ENCODE data around the gene SPEM1. TPM values are rescaled to one million over a fixed set of nuclear protein-coding genes. Genes with fewer than 3 reads are reported as not detected.

Gene SPEM1
- total RNA-seq, 2 experiments from 2014 or later: not detected

GRCh38 chr17:7439462-7440112, 19.5 kb downstream of the SPEM1 start, which contains the start of gene FGF11:
Gene FGF11 (plus strand): TSS chr17:7439512. CDS start chr17:7439621, 109 bp downstream.
- ChIA-PET POLR2A (interaction anchor here (0.8 to 14.4 kb wide), 5 partner anchors 16 to 122 kb away, joined by 3 to 232 read pairs (median 5); partner anchors contain the start of genes ACAP1, POLR2A, SLC35G6 and ZBTB4), CTCF (interaction anchor here (0.7 to 3.7 kb wide), 3 partner anchors 72 to 395 kb away, joined by 3 to 18 read pairs (median 3); no protein-coding TSS in a partner anchor)
- Mint-ChIP-seq H3K4me3 (peak within 1 kb of the TSS; percentile 74), H3K27ac (no peak within 1 kb of the TSS), H3K36me3 (ENCODE audit: low read depth) (peaks cover 20% of the 10 kb centered on the region), H3K9me3 (no peaks in the 10 kb centered on the region), H3K4me1 (peaks cover 45% of the 10 kb centered on the region), H3K27me3 (peaks cover 55% of the 10 kb centered on the region)
- peak; percentile 22 for DNase-seq

GRCh38 chr17:7440113-7440833, 20.1 kb downstream of the SPEM1 start:
- ChIA-PET CTCF (interaction anchor here (0.5 to 3.7 kb wide), 5 partner anchors 17 to 394 kb away, joined by 3 to 18 read pairs (median 3); no protein-coding TSS in a partner anchor), POLR2A (interaction anchor here (0.7 to 14.4 kb wide), 8 partner anchors 13 to 143 kb away, joined by 3 to 232 read pairs (median 4); partner anchors contain the start of genes MPDU1, POLR2A, SLC35G6 and ZBTB4)
- peaks cover 60% of the 10 kb centered on the region for H3K27me3 Mint-ChIP-seq
- H3K9me3 Mint-ChIP-seq: no peaks in the 10 kb centered on the region
- H3K27ac Mint-ChIP-seq: no peak overlapping the region
- peak; percentile 52 for DNase-seq
- H3K4me1 Mint-ChIP-seq: peaks cover 46% of the 10 kb centered on the region
- peaks cover 20% of the 10 kb centered on the region for H3K36me3 Mint-ChIP-seq (ENCODE audit: low read depth)
- peak overlapping the region; percentile 74 for H3K4me3 Mint-ChIP-seq

- no peak overlapping the region for H3K27ac Mint-ChIP-seq
- H3K36me3 Mint-ChIP-seq (ENCODE audit: low read depth): peaks cover 23% of the 10 kb centered on the region
- peaks cover 49% of the 10 kb centered on the region for H3K4me1 Mint-ChIP-seq
- peak overlapping the region; percentile 74 for H3K4me3 Mint-ChIP-seq
- DNase-seq: peak; percentile 18
- peaks cover 66% of the 10 kb centered on the region for H3K27me3 Mint-ChIP-seq
- POLR2A ChIA-PET: interaction anchor here (0.7 to 14.4 kb wide), 7 partner anchors 12 to 143 kb away, joined by 3 to 232 read pairs (median 5); partner anchors contain the start of genes MPDU1, POLR2A, SLC35G6 and ZBTB4
- no peaks in the 10 kb centered on the region for H3K9me3 Mint-ChIP-seq
- CTCF ChIA-PET: interaction anchor here (0.6 to 3.7 kb wide), 4 partner anchors 44 to 120 kb away, joined by 3 to 18 read pairs (median 3); no protein-coding TSS in a partner anchor
Observed at GRCh38 chr17:7440834-7441195, 20.7 kb downstream of the SPEM1 start.

- Mint-ChIP-seq H3K4me3 (no peak overlapping the region), H3K9me3 (no peaks in the 10 kb centered on the region), H3K27ac (no peak overlapping the region), H3K36me3 (ENCODE audit: low read depth) (peaks cover 21% of the 10 kb centered on the region), H3K4me1 (peaks cover 48% of the 10 kb centered on the region), H3K27me3 (peaks cover 68% of the 10 kb centered on the region)
- CTCF ChIA-PET: interaction anchor here (0.6 to 3.7 kb wide), 5 partner anchors 34 to 120 kb away, joined by 3 to 18 read pairs (median 3); no protein-coding TSS in a partner anchor
- POLR2A ChIA-PET: interaction anchor here (1.1 to 14.4 kb wide), 5 partner anchors 12 to 142 kb away, joined by 3 to 232 read pairs (median 5); partner anchors contain the start of genes MPDU1, POLR2A, SLC35G6 and ZBTB4
- DNase-seq: no peak
Observed at GRCh38 chr17:7441266-7441665, 21.1 kb downstream of the SPEM1 start.

- ChIA-PET CTCF (interaction anchor here (0.9 to 1.0 kb wide), 2 partner anchors 34 to 91 kb away, joined by 4 read pairs; no protein-coding TSS in a partner anchor), POLR2A (interaction anchor here (1.5 to 14.4 kb wide), 3 partner anchors 11 to 40 kb away, joined by 5 to 232 read pairs (median 37); partner anchors contain the start of genes POLR2A, SLC35G6 and ZBTB4)
- H3K9me3 Mint-ChIP-seq: no peaks in the 10 kb centered on the region
- H3K36me3 Mint-ChIP-seq (ENCODE audit: low read depth): peaks cover 21% of the 10 kb centered on the region
- no peak for DNase-seq
- H3K4me3 Mint-ChIP-seq: no peak overlapping the region
- H3K4me1 Mint-ChIP-seq: peaks cover 42% of the 10 kb centered on the region
- H3K27ac Mint-ChIP-seq: no peak overlapping the region
- H3K27me3 Mint-ChIP-seq: peaks cover 73% of the 10 kb centered on the region
Observed at GRCh38 chr17:7442142-7442541, 22.0 kb downstream of the SPEM1 start.

- Mint-ChIP-seq H3K9me3 (no peaks in the 10 kb centered on the region), H3K27ac (no peak overlapping the region), H3K36me3 (ENCODE audit: low read depth) (peaks cover 15% of the 10 kb centered on the region), H3K4me3 (no peak overlapping the region), H3K27me3 (peaks cover 70% of the 10 kb centered on the region), H3K4me1 (peaks cover 30% of the 10 kb centered on the region)
- POLR2A ChIA-PET: interaction anchor here (1.2 to 14.4 kb wide), 8 partner anchors 8 to 244 kb away, joined by 3 to 232 read pairs (median 4); partner anchors contain the start of genes ACAP1, POLR2A, SLC35G6 and TMEM102
- no peak for DNase-seq
- CTCF ChIA-PET: interaction anchor here (0.6 to 5.7 kb wide), 7 partner anchors 8 to 145 kb away, joined by 3 to 30 read pairs (median 4); partner anchors contain the start of genes TMEM102 and ZBTB4
Observed at GRCh38 chr17:7443499-7444485, 23.7 kb downstream of the SPEM1 start.

- peaks cover 65% of the 10 kb centered on the region for H3K27me3 Mint-ChIP-seq
- CTCF ChIA-PET: interaction anchor here (0.6 to 5.7 kb wide), 5 partner anchors 9 to 144 kb away, joined by 3 to 30 read pairs (median 5); partner anchors contain the start of genes SENP3 and TMEM102
- POLR2A ChIA-PET: interaction anchor here (1.2 to 14.4 kb wide), 8 partner anchors 8 to 243 kb away, joined by 3 to 232 read pairs (median 4); partner anchors contain the start of genes ACAP1, POLR2A, SLC35G6 and TMEM102
Observed at GRCh38 chr17:7444682-7445618, 24.8 kb downstream of the SPEM1 start, which contains the start of gene CHRNB1. Gene CHRNB1 (plus strand): TSS chr17:7445061. CDS start chr17:7445128, 67 bp downstream.

GRCh38 chr17:7445619-7445968, 25.5 kb downstream of the SPEM1 start:
- POLR2A ChIA-PET: interaction anchor here (4.5 to 14.4 kb wide), 3 partner anchors 10 to 36 kb away, joined by 29 to 232 read pairs (median 37); partner anchors contain the start of genes POLR2A, SLC35G6, TMEM102 and ZBTB4
- no peak overlapping the region for H3K27ac Mint-ChIP-seq
- CTCF ChIA-PET: interaction anchor here (1.5 to 5.7 kb wide), 3 partner anchors 10 to 115 kb away, joined by 4 to 30 read pairs (median 12); partner anchors contain the start of genes SENP3 and TMEM102
- peaks cover 20% of the 10 kb centered on the region for H3K4me1 Mint-ChIP-seq
- peak; percentile 34 for DNase-seq
- peak overlapping the region; percentile 59 for H3K4me3 Mint-ChIP-seq
- H3K27me3 Mint-ChIP-seq: peaks cover 59% of the 10 kb centered on the region
- H3K9me3 Mint-ChIP-seq: no peaks in the 10 kb centered on the region
- peaks cover 11% of the 10 kb centered on the region for H3K36me3 Mint-ChIP-seq (ENCODE audit: low read depth)

More at GRCh38 chr17:7444682-7445618, 24.8 kb downstream of the SPEM1 start, which contains the start of gene CHRNB1:
- H3K4me3 Mint-ChIP-seq: peak within 1 kb of the TSS; percentile 59
- H3K4me1 Mint-ChIP-seq: peaks cover 26% of the 10 kb centered on the region
- peak; percentile 21 for DNase-seq
- H3K27ac Mint-ChIP-seq: no peak within 1 kb of the TSS
- peaks cover 11% of the 10 kb centered on the region for H3K36me3 Mint-ChIP-seq (ENCODE audit: low read depth)
- H3K9me3 Mint-ChIP-seq: no peaks in the 10 kb centered on the region

GRCh38 chr17:7448461-7448860, 28.3 kb downstream of the SPEM1 start:
- ChIA-PET CTCF (interaction anchor here (5.7 kb wide), 1 partner anchor 13 kb away, joined by 30 read pairs; the partner anchor contains the start of gene TMEM102), POLR2A (interaction anchor here (4.5 kb wide), 1 partner anchor 13 kb away, joined by 29 read pairs; the partner anchor contains the start of gene TMEM102)
- no peak for DNase-seq
- peaks cover 37% of the 10 kb centered on the region for H3K27me3 Mint-ChIP-seq
- H3K9me3 Mint-ChIP-seq: no peaks in the 10 kb centered on the region
- no peak overlapping the region for H3K27ac Mint-ChIP-seq
- no peak overlapping the region for H3K4me3 Mint-ChIP-seq
- H3K36me3 Mint-ChIP-seq (ENCODE audit: low read depth): peaks cover 11% of the 10 kb centered on the region
- peaks cover 18% of the 10 kb centered on the region for H3K4me1 Mint-ChIP-seq

- H3K4me3 Mint-ChIP-seq: no peak overlapping the region
- CTCF ChIA-PET: no interaction called here
- no peak for DNase-seq
- H3K4me1 Mint-ChIP-seq: peaks cover 24% of the 10 kb centered on the region
- POLR2A ChIA-PET: interaction anchor here (0.9 to 2.2 kb wide), 3 partner anchors 19 to 25 kb away, joined by 3 to 8 read pairs (median 5); partner anchors contain the start of genes POLR2A and ZBTB4
- H3K36me3 Mint-ChIP-seq (ENCODE audit: low read depth): peaks cover 37% of the 10 kb centered on the region
- H3K27ac Mint-ChIP-seq: no peak overlapping the region
- H3K9me3 Mint-ChIP-seq: no peaks in the 10 kb centered on the region
- H3K27me3 Mint-ChIP-seq: no peaks in the 10 kb centered on the region
Observed at GRCh38 chr17:7459961-7460545, 39.9 kb downstream of the SPEM1 start.

Measured in activated CD4-positive, alpha-beta memory T cell treated with anti-CD3 and anti-CD28 coated beads, Interleukin-2, amount 10 ng/mL, durations not matched to agents 7 days and 5 days (primary cell).